ENCODE results near the gene CERT1. TPM values are rescaled to one million over a fixed set of nuclear protein-coding genes. Genes with fewer than 3 reads are reported as not detected.

Gene CERT1
- total and polyA plus RNA-seq, 2 donors (not counting 1 experiment from before 2014, with no cell fraction given) = 18.0 to 36.0 TPM

GRCh38 chr5:75525344-75525743 lies 13.9 kb upstream of the CERT1 start:
- Histone ChIP-seq H3K4me3 (replicated peaks in 1 of 4; ENCODE audit: control extremely low read depth in 1 of 4, insufficient read depth in 1 of 4, low read depth in 3 of 4, low read length in 4 of 4) (no peak overlapping the region), H3K27me3 (ENCODE audit: control insufficient read depth, insufficient read depth, low read length) (no peaks in the 10 kb centered on the region), H2AFZ (ENCODE audit: low read length) (no peak overlapping the region), H3K4me2 (ENCODE audit: extremely low read depth, insufficient read depth, low read length) (no peak overlapping the region), H3K27ac (ENCODE audit: insufficient read depth, low read length) (no peak overlapping the region), H3K9me3 (ENCODE audit: control insufficient read depth, insufficient read depth, low read depth, low read length) (no peaks in the 10 kb centered on the region), H3K9ac (ENCODE audit: insufficient read depth, low read length) (no peak overlapping the region), H3K36me3 (ENCODE audit: control insufficient read depth, insufficient read depth, low read length) (no peaks in the 10 kb centered on the region), H4K20me1 (ENCODE audit: control insufficient read depth, extremely low read depth, insufficient read depth, low read length) (no peaks in the 10 kb centered on the region), H3K79me2 (ENCODE audit: control insufficient read depth, insufficient read depth, low read length) (peaks cover 51% of the 10 kb centered on the region), H3K4me1 (ENCODE audit: control insufficient read depth, extremely low read depth, insufficient read depth, low read length) (peaks cover 2% of the 10 kb centered on the region)
- TF ChIP-seq, protein P1, sequence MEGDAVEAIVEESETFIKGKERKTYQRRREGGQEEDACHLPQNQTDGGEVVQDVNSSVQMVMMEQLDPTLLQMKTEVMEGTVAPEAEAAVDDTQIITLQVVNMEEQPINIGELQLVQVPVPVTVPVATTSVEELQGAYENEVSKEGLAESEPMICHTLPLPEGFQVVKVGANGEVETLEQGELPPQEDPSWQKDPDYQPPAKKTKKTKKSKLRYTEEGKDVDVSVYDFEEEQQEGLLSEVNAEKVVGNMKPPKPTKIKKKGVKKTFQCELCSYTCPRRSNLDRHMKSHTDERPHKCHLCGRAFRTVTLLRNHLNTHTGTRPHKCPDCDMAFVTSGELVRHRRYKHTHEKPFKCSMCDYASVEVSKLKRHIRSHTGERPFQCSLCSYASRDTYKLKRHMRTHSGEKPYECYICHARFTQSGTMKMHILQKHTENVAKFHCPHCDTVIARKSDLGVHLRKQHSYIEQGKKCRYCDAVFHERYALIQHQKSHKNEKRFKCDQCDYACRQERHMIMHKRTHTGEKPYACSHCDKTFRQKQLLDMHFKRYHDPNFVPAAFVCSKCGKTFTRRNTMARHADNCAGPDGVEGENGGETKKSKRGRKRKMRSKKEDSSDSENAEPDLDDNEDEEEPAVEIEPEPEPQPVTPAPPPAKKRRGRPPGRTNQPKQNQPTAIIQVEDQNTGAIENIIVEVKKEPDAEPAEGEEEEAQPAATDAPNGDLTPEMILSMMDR (conservative IDR thresholded peaks at IDR 0.05 in 1 of 2, IDR thresholded peaks at IDR 0.05 in 1 of 2; ENCODE audit: low read depth in 1 of 2, low read length in 2 of 2) = no peak
- no peak for TF ChIP-seq EZH2 (IDR thresholded peaks at IDR 0.05; ENCODE audit: low read length, missing control alignments)
- DNase-seq (ENCODE audit: low read depth in 2 of 2) = no peak

- Histone ChIP-seq H3K4me3 (replicated peaks in 1 of 4; ENCODE audit: control extremely low read depth in 1 of 4, insufficient read depth in 1 of 4, low read depth in 3 of 4, low read length in 4 of 4) (no peak overlapping the region), H3K27me3 (ENCODE audit: control insufficient read depth, insufficient read depth, low read length) (no peaks in the 10 kb centered on the region), H4K20me1 (ENCODE audit: control insufficient read depth, extremely low read depth, insufficient read depth, low read length) (no peaks in the 10 kb centered on the region), H3K27ac (ENCODE audit: insufficient read depth, low read length) (no peak overlapping the region), H3K9ac (ENCODE audit: insufficient read depth, low read length) (no peak overlapping the region), H3K9me3 (ENCODE audit: control insufficient read depth, insufficient read depth, low read depth, low read length) (no peaks in the 10 kb centered on the region), H2AFZ (ENCODE audit: low read length) (no peak overlapping the region), H3K4me2 (ENCODE audit: extremely low read depth, insufficient read depth, low read length) (no peak overlapping the region), H3K79me2 (ENCODE audit: control insufficient read depth, insufficient read depth, low read length) (peaks cover 59% of the 10 kb centered on the region), H3K36me3 (ENCODE audit: control insufficient read depth, insufficient read depth, low read length) (no peaks in the 10 kb centered on the region), H3K4me1 (ENCODE audit: control insufficient read depth, extremely low read depth, insufficient read depth, low read length) (peaks cover 2% of the 10 kb centered on the region)
- TF ChIP-seq, protein P1 (conservative IDR thresholded peaks at IDR 0.05 in 1 of 2, IDR thresholded peaks at IDR 0.05 in 1 of 2; ENCODE audit: low read depth in 1 of 2, low read length in 2 of 2) = no peak
- TF ChIP-seq EZH2 (IDR thresholded peaks at IDR 0.05; ENCODE audit: low read length, missing control alignments) = no peak
- no peak for DNase-seq (ENCODE audit: low read depth in 2 of 2)
Observed at GRCh38 chr5:75524591-75524990, 13.2 kb upstream of the CERT1 start.

DNA sequence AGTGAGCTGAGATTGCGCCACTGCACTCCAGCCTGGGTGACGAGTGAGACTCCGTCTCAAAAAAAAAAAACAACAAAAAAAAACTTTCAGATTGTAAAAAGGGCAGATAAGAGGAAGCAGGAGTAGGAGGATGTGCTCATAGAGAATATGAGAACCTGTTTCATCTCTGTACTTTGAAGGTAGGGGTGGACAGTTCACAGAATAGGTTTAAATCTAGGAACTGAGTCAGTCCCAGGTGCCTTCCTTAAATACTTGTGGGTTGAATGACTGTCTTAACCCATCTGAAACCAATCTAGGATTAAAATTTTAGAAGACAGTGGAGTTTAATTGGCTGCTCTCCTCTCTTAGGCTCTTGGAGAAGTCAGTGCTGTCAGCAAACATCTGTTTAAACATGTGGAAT lies 12.6 kb upstream of the CERT1 start:
- peak in 1 of 2 donors; percentile 10 for DNase-seq (ENCODE audit: low read depth in 2 of 2)

More for the DNA sequence above, 12.6 kb upstream of the CERT1 start:
- Histone ChIP-seq H3K79me2 (ENCODE audit: control insufficient read depth, insufficient read depth, low read length) (peaks cover 62% of the 10 kb centered on the region), H3K27ac (ENCODE audit: insufficient read depth, low read length) (no peak overlapping the region), H4K20me1 (ENCODE audit: control insufficient read depth, extremely low read depth, insufficient read depth, low read length) (no peaks in the 10 kb centered on the region), H3K4me3 (replicated peaks in 1 of 4; ENCODE audit: control extremely low read depth in 1 of 4, insufficient read depth in 1 of 4, low read depth in 3 of 4, low read length in 4 of 4) (no peak overlapping the region), H3K9ac (ENCODE audit: insufficient read depth, low read length) (no peak overlapping the region), H3K4me2 (ENCODE audit: extremely low read depth, insufficient read depth, low read length) (no peak overlapping the region), H3K36me3 (ENCODE audit: control insufficient read depth, insufficient read depth, low read length) (no peaks in the 10 kb centered on the region), H2AFZ (ENCODE audit: low read length) (no peak overlapping the region), H3K4me1 (ENCODE audit: control insufficient read depth, extremely low read depth, insufficient read depth, low read length) (peaks cover 2% of the 10 kb centered on the region), H3K27me3 (ENCODE audit: control insufficient read depth, insufficient read depth, low read length) (no peaks in the 10 kb centered on the region), H3K9me3 (ENCODE audit: control insufficient read depth, insufficient read depth, low read depth, low read length) (no peaks in the 10 kb centered on the region)
- TF ChIP-seq, protein P1 (conservative IDR thresholded peaks at IDR 0.05 in 1 of 2, IDR thresholded peaks at IDR 0.05 in 1 of 2; ENCODE audit: low read depth in 1 of 2, low read length in 2 of 2) = no peak
- no peak for TF ChIP-seq EZH2 (IDR thresholded peaks at IDR 0.05; ENCODE audit: low read length, missing control alignments)

Data from fibroblast of lung (primary cell).